ENCODE results near the gene TMEM255B.

Gene TMEM255B

GRCh38 chr13:113796964-113797676 is 38.1 kb downstream of the TMEM255B start:
- in situ Hi-C loops (cut with MboI; ENCODE audit: low pct_unique_long_range_greater_than_20kb, low sequenced_read_pairs, unreplicated experiment) = no loop called here
- no peak for DNase-seq (ENCODE audit: low spot score)
- TF ChIP-seq CTCF (IDR thresholded peaks at IDR 0.05; ENCODE audit: extremely low read depth, insufficient read depth, missing control alignments) = no peak

- TF ChIP-seq CTCF (IDR thresholded peaks at IDR 0.05; ENCODE audit: extremely low read depth, insufficient read depth, missing control alignments) = no peak
- in situ Hi-C loops (cut with MboI; ENCODE audit: low pct_unique_long_range_greater_than_20kb, low sequenced_read_pairs, unreplicated experiment) = no loop called here
- no peak for DNase-seq (ENCODE audit: low spot score)
Measured at GRCh38 chr13:113798200-113798811, 39.3 kb downstream of the TMEM255B start.

GRCh38 chr13:113800576-113800926 is 41.5 kb downstream of the TMEM255B start:
- DNase-seq (ENCODE audit: low spot score) = no peak
- in situ Hi-C loops (cut with MboI; ENCODE audit: low pct_unique_long_range_greater_than_20kb, low sequenced_read_pairs, unreplicated experiment) = no loop called here
- TF ChIP-seq CTCF (IDR thresholded peaks at IDR 0.05; ENCODE audit: extremely low read depth, insufficient read depth, missing control alignments) = no peak

- in situ Hi-C loops (cut with MboI; ENCODE audit: low pct_unique_long_range_greater_than_20kb, low sequenced_read_pairs, unreplicated experiment) = no loop called here
- no peak for TF ChIP-seq CTCF (IDR thresholded peaks at IDR 0.05; ENCODE audit: extremely low read depth, insufficient read depth, missing control alignments)
- no peak for DNase-seq (ENCODE audit: low spot score)
Measured at GRCh38 chr13:113801289-113801961, 42.4 kb downstream of the TMEM255B start.

GRCh38 chr13:113802090-113802531 is 43.1 kb downstream of the TMEM255B start:
- in situ Hi-C loops (cut with MboI; ENCODE audit: low pct_unique_long_range_greater_than_20kb, low sequenced_read_pairs, unreplicated experiment) = no loop called here
- no peak for DNase-seq (ENCODE audit: low spot score)
- no peak for TF ChIP-seq CTCF (IDR thresholded peaks at IDR 0.05; ENCODE audit: extremely low read depth, insufficient read depth, missing control alignments)

- no peak for TF ChIP-seq CTCF (IDR thresholded peaks at IDR 0.05; ENCODE audit: extremely low read depth, insufficient read depth, missing control alignments)
- DNase-seq (ENCODE audit: low spot score) = no peak
- in situ Hi-C loops (cut with MboI; ENCODE audit: low pct_unique_long_range_greater_than_20kb, low sequenced_read_pairs, unreplicated experiment) = no loop called here
Measured at GRCh38 chr13:113802761-113803160, 43.7 kb downstream of the TMEM255B start.

Measured in GM13977 (cell line).